Activated T-helper 1 cell treated with Interleukin-2 at 50 U/mL for 16 hours (primary cell): ENCODE measurements around the gene SMIM10L1.

Experiments used
- DNase-seq: peaks from one replicate; pipeline ENCODE4 v3.0.0-alpha.2; 2020; ENCODE audit warnings: low read depth

The SMIM10L1 gene

DNA sequence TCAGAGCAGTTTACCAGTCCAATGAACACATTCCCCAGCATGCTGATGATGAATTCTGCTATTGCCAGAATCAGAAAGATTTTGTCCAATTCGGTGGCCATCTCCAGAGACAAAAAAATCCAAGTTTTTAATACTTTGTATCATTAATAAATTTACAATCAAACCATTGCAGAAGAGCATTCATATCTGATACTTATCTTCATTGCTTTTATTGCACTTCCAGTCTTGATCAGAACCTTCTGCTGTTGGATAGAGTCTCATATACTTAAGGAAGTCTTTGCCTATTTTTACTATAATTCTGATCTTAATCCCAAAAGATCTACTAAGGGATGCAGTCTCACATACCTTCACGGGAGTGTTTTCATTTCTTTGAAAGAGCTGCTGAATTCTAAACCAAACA is 15.8 kb downstream of the SMIM10L1 start, which contains the start of gene TAS2R42:
Gene TAS2R42, minus strand, starts transcription at position 101 of the 400 bp plus-strand sequence. Its CDS starts 0 bp downstream, at position 101.
- no peak for DNase-seq

DNA sequence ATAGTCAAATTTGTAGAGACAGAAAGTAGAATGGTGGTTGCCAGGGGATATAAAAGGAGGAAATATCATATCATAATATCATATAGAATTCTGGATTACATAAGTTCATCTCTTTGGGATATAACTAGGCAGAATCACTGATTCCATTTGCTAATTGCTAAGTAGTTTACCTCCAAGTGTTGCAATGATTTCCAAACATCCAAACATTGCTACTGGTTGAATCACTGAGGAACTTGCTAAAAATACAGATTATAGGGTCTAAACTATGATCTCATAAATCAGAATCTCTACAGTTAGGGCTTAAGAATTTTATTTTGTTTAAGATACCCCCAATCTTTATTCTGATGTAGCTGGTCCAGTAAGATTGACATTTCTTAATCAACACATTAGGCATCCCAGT is 31.8 kb downstream of the SMIM10L1 start:
- no peak for DNase-seq

DNA sequence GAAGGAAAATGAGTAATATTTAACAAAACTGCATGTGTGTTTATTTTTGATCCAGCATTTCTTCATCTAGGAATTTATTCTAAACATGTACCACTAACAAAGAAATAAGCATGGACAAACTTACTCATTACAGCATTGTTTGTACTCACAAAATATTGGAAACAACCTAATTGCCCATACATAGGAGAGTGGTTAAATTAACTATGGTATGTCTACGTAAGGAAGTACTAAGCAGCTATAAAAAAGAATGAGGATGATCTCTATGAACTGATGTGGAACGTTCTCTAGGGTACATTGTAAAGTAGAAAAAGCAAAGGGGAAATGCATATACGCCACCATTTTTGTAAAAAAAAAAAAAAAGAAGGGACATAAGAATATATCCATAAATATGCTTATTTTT is 33.2 kb downstream of the SMIM10L1 start:
- no peak for DNase-seq

DNA sequence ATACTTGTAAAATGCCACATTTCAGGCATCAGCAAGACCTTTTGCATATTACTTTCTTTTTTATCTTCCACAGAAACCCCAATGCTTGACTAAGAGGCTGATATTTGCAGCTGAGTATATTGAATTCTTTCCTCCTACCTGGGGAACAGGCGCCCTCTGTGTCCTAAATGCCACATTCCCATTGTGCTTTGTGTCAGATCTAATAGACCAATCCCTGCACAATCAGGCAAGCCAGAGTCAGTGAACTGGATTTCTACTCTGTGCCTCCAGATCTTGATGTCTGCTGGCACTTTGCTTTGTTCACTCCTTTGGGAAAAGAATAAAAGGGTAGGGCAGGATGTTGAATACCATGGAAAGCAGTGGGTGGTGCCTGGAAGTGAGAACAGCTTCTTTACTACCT is 38.1 kb downstream of the SMIM10L1 start:
- no peak for DNase-seq
